B cell (primary cell): ENCODE data around the gene ERMAP. TPM values are rescaled to one million over a fixed set of nuclear protein-coding genes. Genes with fewer than 3 reads are reported as not detected.

ENCODE experiments used
- ATAC-seq: fragments of 200-7000 bp; cut with Tn5 transposase; one replicate; pipeline ENCODE4 v1.10.0; 2021; ENCODE audit warnings: low read depth, mild to moderate bottlenecking, moderate number of reproducible peaks, moderate library complexity
- CTCF ChIA-PET: fragments of 350-600 bp; sonication (Branson Sonifier 250); formaldehyde crosslinking; loops from one replicate; lab custom pipeline; 2021; ENCODE audit warnings: antibody characterized with exemption, inconsistent platforms; lab: Charles Lee
- POLR2A ChIA-PET: fragments of 350-600 bp; sonication (Branson Sonifier 250); formaldehyde crosslinking; loops from one replicate; lab custom pipeline; 2021; ENCODE audit warnings: antibody characterized with exemption; lab: Charles Lee
- DNase-seq: peaks from one replicate; pipeline ENCODE4 v3.0.0; 2013
- H2AFZ ChIP-seq: 2 replicates; pipeline ENCODE4 v1.6.1; 2012; ENCODE audit warnings: mild to moderate bottlenecking, low read depth, low read length; ENCODE audit not compliant: insufficient read depth, poor library complexity, severe bottlenecking
- H3K27ac ChIP-seq, 2 donors: 1 replicate in 1 of 2; 2 replicates in 1 of 2; pipeline ENCODE4 v1.5.1; 2012 to 2013; ENCODE audit warnings: low read length in 2 of 2, mild to moderate bottlenecking in 2 of 2, moderate library complexity in 1 of 2
- H3K27me3 ChIP-seq, 4 experiments: fragments of 200-600 bp in 1 of 4; sonication (generic) in 1 of 4; replicated peaks in 1 of 4; 1 replicate in 2 of 4; 2 replicates in 2 of 4; pipeline versions ENCODE4 v1.6.1 to v1.7.0; 2013 to 2016; ENCODE audit warnings: low read length in 3 of 4, mild to moderate bottlenecking in 2 of 4, mixed read lengths in 1 of 4, moderate library complexity in 1 of 4; ENCODE audit not compliant: insufficient read depth in 4 of 4, control insufficient read depth in 3 of 4; ENCODE audit errors: control extremely low read depth in 1 of 4
- H3K36me3 ChIP-seq, 2 experiments: replicated peaks in 1 of 2; 1 replicate in 1 of 2; 2 replicates in 1 of 2; pipeline versions ENCODE4 v1.6.1 to v1.7.1; 2013; ENCODE audit warnings: low read length in 1 of 2; ENCODE audit not compliant: insufficient read depth in 2 of 2, control insufficient read depth in 1 of 2; ENCODE audit errors: control extremely low read depth in 1 of 2, extremely low read depth in 1 of 2
- H3K4me1 ChIP-seq, 2 donors: fragments of 200-600 bp in 1 of 2; sonication (generic) in 1 of 2; 1 replicate in 1 of 2; 2 replicates in 1 of 2; pipeline versions ENCODE4 v1.5.1 to v1.6.1; 2013 to 2017; ENCODE audit warnings: low read length in 2 of 2; ENCODE audit not compliant: control insufficient read depth in 2 of 2, insufficient read depth in 2 of 2
- H3K4me2 ChIP-seq: replicated peaks from 2 replicates; pipeline ENCODE3; 2012; ENCODE audit warnings: mild to moderate bottlenecking, low read depth, low read length; ENCODE audit not compliant: poor library complexity, severe bottlenecking
- H3K4me3 ChIP-seq, 5 experiments: fragments of 200-600 bp in 1 of 5; sonication (generic) in 1 of 5; 1 replicate in 3 of 5; 2 replicates in 2 of 5; pipeline versions ENCODE4 v1.5.1 to v1.7.0; 2011 to 2016; ENCODE audit warnings: low read length in 4 of 5, mild to moderate bottlenecking in 4 of 5, low read depth in 2 of 5, control low read depth in 1 of 5, moderate library complexity in 1 of 5; ENCODE audit not compliant: insufficient read depth in 1 of 5; ENCODE audit errors: control extremely low read depth in 1 of 5, extremely low read depth in 1 of 5
- H3K79me2 ChIP-seq: fragments of 200-600 bp; sonication (generic); one replicate; pipeline ENCODE4 v1.6.0; 2016; ENCODE audit warnings: low read length; ENCODE audit not compliant: control insufficient read depth, insufficient read depth
- H3K9ac ChIP-seq: fragments of 200-600 bp; sonication (generic); 2 replicates; pipeline ENCODE4 v1.6.1; 2017; ENCODE audit warnings: mild to moderate bottlenecking, low read length, moderate library complexity
- H3K9me3 ChIP-seq, 3 donors: one replicate each; pipeline versions ENCODE4 v1.6.1 to v1.7.1; 2013; ENCODE audit warnings: low read length in 2 of 3; ENCODE audit not compliant: control insufficient read depth in 2 of 3, insufficient read depth in 1 of 3; ENCODE audit errors: control extremely low read depth in 1 of 3
- H4K20me1 ChIP-seq: 2 replicates; pipeline ENCODE4 v1.6.0; 2012; ENCODE audit warnings: mild to moderate bottlenecking, low read length; ENCODE audit not compliant: insufficient read depth, control insufficient read depth, poor library complexity, severe bottlenecking
- H3K27ac Mint-ChIP-seq: one replicate; pipeline ENCODE4 v1.8.0; 2021; ENCODE audit warnings: mixed read lengths
- H3K27me3 Mint-ChIP-seq: one replicate; pipeline ENCODE4 v1.8.0; 2021; ENCODE audit warnings: mixed read lengths
- H3K4me1 Mint-ChIP-seq: one replicate; pipeline ENCODE4 v1.8.0; 2021; ENCODE audit warnings: mixed read lengths
- H3K4me3 Mint-ChIP-seq: one replicate; pipeline ENCODE4 v1.8.0; 2021; ENCODE audit warnings: mixed read lengths
- H3K9me3 Mint-ChIP-seq: one replicate; pipeline ENCODE4 v1.8.0; 2022; ENCODE audit warnings: mixed read lengths; ENCODE audit not compliant: insufficient read depth
- CTCF ChIP-seq: fragments of 200-600 bp; IDR thresholded peaks from one replicate; pipeline ENCODE4 v1.8.0; 2022; ENCODE audit warnings: antibody characterized with exemption, mild to moderate bottlenecking
- EZH2 ChIP-seq: IDR thresholded peaks from 2 replicates; pipeline ENCODE4 v1.6.1; 2012; ENCODE audit warnings: borderline replicate concordance, low read depth, mild to moderate bottlenecking, moderate library complexity, low read length; ENCODE audit not compliant: insufficient read depth, poor library complexity, severe bottlenecking
- WGBS: methylation state at CpG from one replicate; pipeline ENCODE4 v1.1.5; 2013; ENCODE audit warnings: missing lambda C conversion rate; ENCODE audit not compliant: insufficient coverage; 5-methylcytosine and 5-hydroxymethylcytosine counted together
- intact Hi-C: fragments of 100-400 bp; cut with micrococcal nuclease; formaldehyde crosslinking; loops from one replicate; pipeline ENCODE4 v1.10.0; 2022
- polyA plus RNA-seq: library from polyadenylated mRNA; depleted of rRNA; stranded (reverse); fragments of >200 nt; gene quantifications from 2 replicates; pipeline ENCODE4 v1.2.3, GENCODE V29; 2012
- total RNA-seq, 2 donors: library from RNA; stranded (reverse); fragments of 120-200 nt in 1 of 2; gene quantifications; 1 replicate in 1 of 2; 2 replicates in 1 of 2; pipeline versions ENCODE4 v1.2.3 to v1.2.4, GENCODE V29; 2013 to 2022

ERMAP gene
- total and polyA plus RNA-seq, 2 donors (not counting 1 experiment from before 2014, with no cell fraction given): 4.9 to 13.1 TPM

GRCh38 chr1:42832641-42833240 lies 15.8 kb downstream of the ERMAP start:
- H3K79me2 ChIP-seq: no peaks in the 10 kb centered on the region
- POLR2A ChIA-PET: no interaction called here
- ATAC-seq (no peak), DNase-seq (no peak)
- TF ChIP-seq EZH2: no peak
- TF ChIP-seq CTCF: no peak
- H3K9ac ChIP-seq: no peak overlapping the region
- no peak overlapping the region for H2AFZ ChIP-seq
- Mint-ChIP-seq H3K4me1 (peaks cover 9% of the 10 kb centered on the region), H3K9me3 (no peaks in the 10 kb centered on the region), H3K27me3 (no peaks in the 10 kb centered on the region), H3K4me3 (no peak overlapping the region), H3K27ac (no peak overlapping the region)
- 100% methylated on average over 2 of the region's 3 CpGs for WGBS
- H3K4me3 ChIP-seq: no peak overlapping the region
- no peaks in the 10 kb centered on the region for H3K36me3 ChIP-seq
- H3K4me2 ChIP-seq: no peak overlapping the region
- H3K9me3 ChIP-seq: no peaks in the 10 kb centered on the region
- intact Hi-C loops: no loop called here
- CTCF ChIA-PET: no interaction called here
- H4K20me1 ChIP-seq: no peaks in the 10 kb centered on the region
- peaks cover 3 to 11% of the 10 kb centered on the region in 2 donors for H3K4me1 ChIP-seq
- H3K27ac ChIP-seq: no peak overlapping the region
- H3K27me3 ChIP-seq: no peaks in the 10 kb centered on the region

- ATAC-seq (no peak), DNase-seq (no peak)
- Histone ChIP-seq H3K4me1 (peaks cover 6 to 23% of the 10 kb centered on the region in 2 donors), H3K4me3 (no peak overlapping the region), H2AFZ (no peak overlapping the region), H3K27me3 (no peaks in the 10 kb centered on the region), H3K36me3 (no peaks in the 10 kb centered on the region), H3K27ac (no peak overlapping the region), H3K4me2 (no peak overlapping the region), H3K9me3 (no peaks in the 10 kb centered on the region), H3K9ac (no peak overlapping the region), H4K20me1 (no peaks in the 10 kb centered on the region), H3K79me2 (no peaks in the 10 kb centered on the region)
- whole genome bisulfite sequencing: 54% methylated on average over 4 of the region's 4 CpGs
- ChIA-PET POLR2A (no interaction called here), CTCF (no interaction called here)
- Mint-ChIP-seq H3K9me3 (no peaks in the 10 kb centered on the region), H3K27ac (no peak overlapping the region), H3K27me3 (no peaks in the 10 kb centered on the region), H3K4me3 (no peak overlapping the region), H3K4me1 (peaks cover 22% of the 10 kb centered on the region)
- TF ChIP-seq EZH2 (no peak), CTCF (no peak)
- intact Hi-C loops: no loop called here
These were observed 17.1 kb downstream of the ERMAP start for GRCh38 chr1:42833981-42834380.
